HG03280 (cell line): Measurements from ENCODE around the gene GPER1.

Experiments
- ATAC-seq: cut with Tn5 transposase; IDR thresholded peaks from one replicate; pipeline ENCODE4 v1.9.1; 2021; ENCODE audit warnings: mild to moderate bottlenecking, moderate library complexity; ENCODE audit not compliant: unreplicated experiment

Gene GPER1

GRCh38 chr7:1086588-1087464, 1.1 kb upstream of the GPER1 start:
- ATAC-seq, result peak; percentile 74

GRCh38 chr7:1087465-1087814, 473 bp upstream of the GPER1 start:
- ATAC-seq, result no peak

GRCh38 chr7:1090236-1090635, 2.3 kb downstream of the GPER1 start:
- ATAC-seq, result no peak

- no peak for ATAC-seq
Observed at GRCh38 chr7:1090686-1091643, 3.1 kb downstream of the GPER1 start.

- no peak for ATAC-seq
Observed at GRCh38 chr7:1091644-1092027, 3.7 kb downstream of the GPER1 start.

GRCh38 chr7:1092161-1092632, 4.3 kb downstream of the GPER1 start:
- ATAC-seq, result no peak

- ATAC-seq, result no peak
Observed at GRCh38 chr7:1092806-1093501, 5.0 kb downstream of the GPER1 start.

- no peak for ATAC-seq
Observed at GRCh38 chr7:1093502-1093843, 5.6 kb downstream of the GPER1 start.

- no peak for ATAC-seq
Observed at GRCh38 chr7:1093916-1094508, 6.1 kb downstream of the GPER1 start.

GRCh38 chr7:1094870-1095269, 7.0 kb downstream of the GPER1 start:
- no peak for ATAC-seq

- no peak for ATAC-seq
Observed at GRCh38 chr7:1095621-1096155, 7.8 kb downstream of the GPER1 start.

GRCh38 chr7:1096156-1097119, 8.5 kb downstream of the GPER1 start:
- ATAC-seq, result no peak

GRCh38 chr7:1097120-1097504, 9.2 kb downstream of the GPER1 start:
- no peak for ATAC-seq

GRCh38 chr7:1098243-1099153, 10.6 kb downstream of the GPER1 start:
- ATAC-seq, result no peak

- ATAC-seq, result no peak
Observed at GRCh38 chr7:1099154-1099542, 11.2 kb downstream of the GPER1 start.

- no peak for ATAC-seq
Observed at GRCh38 chr7:1099637-1100036, 11.7 kb downstream of the GPER1 start.

- no peak for ATAC-seq
Observed at GRCh38 chr7:1100386-1100785, 12.5 kb downstream of the GPER1 start.

- no peak for ATAC-seq
Observed at GRCh38 chr7:1100834-1101562, 13.1 kb downstream of the GPER1 start.
